Colon (tissue), 2 donors: ENCODE measurements around the gene RAB23.
A peak's percentile ranks its signal among the peaks of the same experiment; 100 is the strongest.

Source experiments
- FAIRE-seq: peaks from 2 replicates; lab custom pipeline; 2012; peaks lifted over from hg19 to GRCh38; lab: Jason Lieb, UNC
- donor health status: control.
- donor health status: control.

Gene RAB23

DNA sequence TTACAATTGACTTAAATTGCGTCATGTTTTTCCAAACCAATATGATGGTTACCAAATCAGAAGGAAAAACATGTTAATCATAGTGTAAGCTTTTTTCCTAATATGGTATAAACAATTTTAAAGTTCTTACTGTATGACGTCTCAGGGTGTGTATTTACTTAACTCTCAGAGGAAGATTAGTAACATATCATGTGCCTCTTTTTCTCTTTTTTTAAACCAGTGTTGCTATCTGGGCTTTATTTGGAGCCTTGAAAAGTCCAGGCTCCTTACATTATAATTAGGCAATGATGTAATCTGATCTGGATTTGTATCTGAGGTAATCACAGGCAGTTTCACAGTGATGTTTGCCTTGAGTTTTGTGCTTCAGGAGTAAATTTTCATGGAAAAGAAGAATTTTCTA, 20.4 kb upstream of the RAB23 start:
- no peak for FAIRE-seq

DNA sequence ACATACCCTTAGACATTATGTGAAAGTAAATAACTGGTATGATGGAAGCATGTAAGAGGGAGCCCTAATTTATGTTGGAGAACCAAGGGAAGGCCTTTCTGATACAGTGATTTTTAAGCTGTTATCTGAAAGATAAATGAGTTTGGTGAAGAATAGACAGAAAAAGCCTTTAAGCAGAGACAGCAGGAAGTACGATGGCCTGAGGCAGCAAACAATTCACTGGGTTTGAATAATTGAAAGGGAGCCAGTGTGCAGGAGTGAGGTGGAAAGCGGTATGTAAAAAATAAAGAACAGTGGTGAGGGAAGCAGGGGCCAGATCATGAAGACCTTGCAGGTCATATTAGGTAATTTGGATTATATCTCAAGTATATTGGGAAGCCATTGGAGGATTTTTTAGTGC, 4.1 kb upstream of the RAB23 start:
- no peak for FAIRE-seq

DNA sequence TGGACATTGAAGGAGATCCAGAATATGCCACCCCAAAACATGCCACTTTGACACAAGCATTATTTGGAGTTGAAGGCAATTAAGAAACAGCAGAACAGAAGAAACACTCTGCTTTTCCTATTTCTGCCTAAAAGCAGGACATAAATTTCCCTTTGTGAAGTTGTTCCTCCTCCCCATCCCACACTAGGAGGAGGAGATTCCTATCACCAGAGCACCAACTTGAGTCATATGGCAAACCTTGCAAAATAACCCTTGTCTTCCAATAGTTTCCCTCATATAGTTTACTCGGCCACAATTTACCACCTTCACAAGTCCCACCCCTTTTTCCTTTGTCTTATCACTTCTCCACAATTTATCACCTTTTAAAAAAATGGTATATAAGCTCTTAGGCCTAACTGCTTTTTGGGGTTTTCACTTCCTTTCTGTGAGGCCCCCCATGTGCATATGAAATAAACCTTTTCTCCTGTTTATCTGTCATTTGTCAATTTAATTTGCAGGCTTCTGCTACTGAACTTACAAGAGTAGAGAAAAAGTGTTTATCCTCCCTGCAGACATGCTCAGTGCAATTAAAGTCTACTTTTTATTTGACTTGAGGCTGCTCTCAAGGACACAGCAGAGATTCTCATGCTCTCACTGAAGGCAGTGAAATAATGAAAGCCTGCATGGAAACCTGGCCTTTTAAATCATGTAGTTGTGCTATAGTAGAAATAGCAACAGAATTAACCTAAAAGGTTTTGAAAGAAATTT, 2.8 kb upstream of the RAB23 start:
- no peak for FAIRE-seq

DNA sequence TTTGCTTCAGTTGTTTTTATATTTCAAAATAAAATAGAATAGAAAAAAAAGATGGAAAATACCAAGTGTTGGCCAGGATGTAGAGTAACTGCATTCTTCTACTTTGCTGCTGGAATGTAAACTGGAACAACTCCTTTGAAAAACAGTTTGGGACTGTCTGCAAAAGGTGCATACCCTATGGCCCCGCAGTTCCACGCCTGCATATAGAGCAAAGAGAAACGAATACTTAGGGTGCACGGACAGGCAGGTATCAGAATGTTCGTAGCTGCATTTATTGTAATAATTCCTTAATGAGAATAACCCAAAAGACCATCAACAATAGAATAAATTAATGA, 603 bp upstream of the RAB23 start:
- no peak for FAIRE-seq

DNA sequence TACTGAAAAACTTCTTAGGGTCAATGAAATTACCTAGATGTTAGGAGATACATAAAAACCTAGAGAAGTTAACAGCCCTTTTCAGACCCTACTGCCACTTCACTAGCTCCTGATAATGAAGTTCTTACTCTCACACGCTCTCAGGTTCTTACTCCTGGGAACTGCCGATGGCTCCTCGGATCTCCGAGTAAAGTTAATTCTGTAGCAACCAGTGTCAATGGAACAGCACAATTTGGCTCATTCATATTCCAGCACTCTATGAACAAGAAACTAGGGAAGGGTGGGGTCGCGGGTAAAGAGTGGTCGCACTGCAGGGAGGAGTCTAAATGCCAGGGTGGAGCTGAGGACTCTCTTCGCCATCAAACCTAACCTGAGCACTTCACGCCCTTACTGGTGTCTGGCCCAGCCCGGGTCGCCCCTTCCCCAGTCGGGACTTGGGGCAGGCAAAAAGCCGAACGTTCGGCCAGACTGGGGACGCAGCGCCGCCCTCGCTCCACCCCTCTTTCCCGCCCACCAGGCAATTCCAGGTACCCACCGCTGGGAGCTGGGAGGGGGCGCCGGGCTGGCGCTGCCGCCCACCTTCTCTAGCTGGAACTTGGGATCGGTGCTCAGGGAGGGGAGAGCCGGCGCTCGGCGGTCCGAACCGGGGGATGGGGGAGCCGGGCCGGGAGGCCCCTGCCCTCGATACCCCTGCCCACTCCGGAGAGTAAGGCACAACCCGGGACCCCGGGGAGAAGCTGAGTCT, 744 bp downstream of the RAB23 start:
- FAIRE-seq = no peak

DNA sequence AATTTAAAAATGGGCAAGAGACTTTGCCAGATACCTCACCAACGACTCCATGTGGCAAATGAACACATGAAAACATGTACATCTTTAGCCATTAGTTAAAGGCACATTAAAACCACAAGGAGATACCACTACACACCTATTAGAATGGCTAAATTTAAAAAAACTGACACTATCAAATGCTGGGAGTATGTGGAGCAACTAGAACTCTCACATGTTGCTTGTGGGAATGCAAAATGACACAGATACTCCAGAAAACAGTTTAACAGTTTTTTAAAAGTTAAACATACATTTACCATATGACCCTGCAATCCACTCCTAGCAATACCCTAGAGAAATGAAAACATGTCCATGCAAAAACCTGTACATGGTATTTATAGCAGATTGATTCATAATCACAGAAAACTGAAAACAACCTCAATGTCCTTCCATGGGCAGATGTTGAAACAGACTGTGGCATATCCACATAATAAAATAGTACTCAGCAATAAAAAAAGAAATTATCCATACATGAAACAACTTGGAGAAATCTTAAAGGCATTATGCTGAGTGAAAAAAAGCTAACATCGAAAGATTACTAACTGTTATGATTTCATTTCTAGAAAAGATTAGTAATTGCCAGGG, 1.9 kb downstream of the RAB23 start:
- no peak for FAIRE-seq

DNA sequence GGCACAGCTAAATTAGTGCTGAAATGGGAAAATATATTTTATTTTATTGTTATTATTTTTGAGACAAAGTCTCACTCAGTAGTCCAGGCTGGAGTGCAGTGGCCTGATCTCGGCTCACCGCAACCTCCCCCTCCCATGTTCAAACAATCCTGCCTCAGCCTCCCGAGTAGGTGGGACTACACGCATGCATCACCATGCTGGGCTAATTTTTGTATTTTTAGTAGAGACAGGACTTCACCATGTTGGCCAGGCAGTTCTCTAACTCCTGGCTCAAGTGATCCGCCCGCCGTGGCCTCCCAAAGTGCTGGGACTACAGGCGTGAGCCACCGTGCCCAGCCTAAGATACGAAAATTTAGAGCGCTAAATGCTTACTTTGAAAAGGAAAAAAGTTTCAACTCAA, 4.8 kb downstream of the RAB23 start:
- FAIRE-seq = no peak

DNA sequence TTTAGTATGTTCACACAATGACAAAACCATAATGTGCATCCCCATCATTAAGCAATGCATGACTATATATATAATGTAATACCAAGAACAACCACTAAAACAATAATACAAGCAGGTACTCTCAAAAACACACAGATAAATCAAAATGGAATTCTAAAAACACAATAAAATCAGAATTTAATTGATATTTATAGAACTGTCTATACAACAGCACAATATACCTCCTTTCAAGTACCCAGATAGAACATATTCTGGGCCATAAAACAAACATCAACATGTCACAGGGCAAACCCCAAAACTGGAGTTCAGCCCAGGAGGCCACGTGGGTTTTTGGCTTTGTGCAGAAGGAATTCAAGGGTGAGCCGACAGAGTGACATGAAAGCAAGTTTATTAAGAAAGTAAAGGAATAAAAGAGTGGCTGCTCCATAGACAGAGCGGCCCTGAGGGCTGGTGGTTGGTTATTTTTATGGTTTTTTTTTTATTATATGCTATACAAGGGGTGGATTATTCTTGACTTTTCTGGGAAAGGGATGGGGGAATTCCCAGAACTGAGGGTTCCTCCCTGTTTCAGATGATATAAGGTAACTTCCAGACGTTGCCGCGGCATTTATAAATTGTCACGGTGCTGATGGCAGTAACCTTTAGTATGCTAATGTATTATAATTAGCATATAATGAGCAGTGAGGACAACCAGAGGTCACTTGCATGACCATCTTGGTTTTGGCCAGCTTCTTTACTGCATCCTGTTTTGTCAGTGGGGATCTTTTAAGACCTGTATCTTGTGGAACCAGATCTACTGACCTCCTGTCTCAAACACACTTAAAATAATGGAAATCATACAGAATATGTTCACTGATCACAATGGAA, 5.6 kb downstream of the RAB23 start:
- FAIRE-seq = no peak

DNA sequence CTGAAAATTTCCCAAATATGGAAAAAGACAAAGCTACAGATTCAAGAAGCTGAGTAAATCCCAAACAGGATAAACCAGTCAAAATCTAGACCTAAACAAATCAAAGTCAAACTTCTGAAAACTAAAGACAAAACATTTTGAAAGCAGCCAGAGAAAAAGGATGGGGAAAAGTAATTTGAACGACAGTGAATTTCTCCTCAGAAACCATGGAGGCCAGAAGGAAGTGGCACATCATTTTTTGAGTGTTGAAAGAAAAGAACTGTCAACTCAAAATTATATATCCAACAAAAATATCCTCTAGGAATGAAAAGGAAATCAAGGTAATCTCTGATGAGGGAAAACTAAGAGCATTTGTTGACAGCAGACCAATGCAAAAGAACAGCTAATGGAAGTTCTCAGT, 6.8 kb downstream of the RAB23 start:
- FAIRE-seq = no peak

DNA sequence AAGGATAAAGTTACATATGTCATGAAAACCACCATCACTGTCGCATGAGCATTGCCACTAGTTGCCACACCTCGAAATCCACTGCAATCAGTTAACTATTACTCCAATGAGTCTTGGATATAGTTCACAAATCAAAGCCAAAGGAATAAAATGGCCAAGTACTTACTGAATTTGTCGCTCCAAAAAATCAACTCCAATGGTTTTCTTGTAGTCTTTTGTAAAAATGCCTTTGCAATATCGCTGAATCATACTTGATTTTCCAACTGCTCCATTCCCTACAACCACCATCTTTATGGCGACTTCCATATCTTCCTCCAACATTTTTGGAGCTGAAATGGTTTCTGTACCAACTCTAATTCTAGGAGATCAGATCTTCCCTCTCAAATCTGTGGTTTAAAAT, 12.0 kb downstream of the RAB23 start:
- no peak for FAIRE-seq

DNA sequence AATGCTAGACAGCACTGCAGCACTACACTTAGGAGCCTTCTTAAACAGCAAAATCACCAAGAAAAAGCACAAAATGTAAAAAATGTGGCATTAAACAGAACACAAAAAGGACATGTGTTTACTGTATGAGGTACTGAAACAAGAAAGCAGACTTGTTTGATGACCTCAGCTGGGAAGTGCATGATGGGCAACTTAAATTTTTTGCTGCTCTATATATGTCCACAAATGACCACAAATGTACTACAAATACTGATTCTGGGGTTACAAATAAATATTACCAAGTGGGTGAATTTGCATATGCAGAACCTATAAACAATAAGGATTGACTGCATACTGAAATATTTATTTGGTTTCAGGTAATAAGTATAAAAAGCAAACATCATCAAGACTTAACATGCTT, 13.1 kb downstream of the RAB23 start:
- FAIRE-seq = peak; percentile 57

DNA sequence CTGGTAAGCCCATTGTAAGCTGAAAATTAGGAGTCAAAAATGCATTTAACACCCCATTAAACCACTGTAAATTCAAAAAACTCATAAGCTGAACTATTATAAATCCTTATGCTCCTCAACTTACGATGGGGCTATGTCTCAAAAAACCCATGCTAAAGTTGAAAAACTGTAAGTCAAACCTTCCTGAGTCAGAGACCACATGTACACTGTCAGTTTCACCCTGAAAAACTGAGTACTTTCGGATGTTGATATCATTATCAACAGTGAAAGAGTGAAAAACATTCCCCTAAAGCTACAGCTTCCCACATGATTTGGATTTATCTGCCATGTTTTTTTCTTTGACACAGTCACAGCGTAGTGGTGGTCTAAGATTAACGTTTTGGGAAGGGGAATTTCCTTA, 14.2 kb downstream of the RAB23 start:
- FAIRE-seq = no peak

DNA sequence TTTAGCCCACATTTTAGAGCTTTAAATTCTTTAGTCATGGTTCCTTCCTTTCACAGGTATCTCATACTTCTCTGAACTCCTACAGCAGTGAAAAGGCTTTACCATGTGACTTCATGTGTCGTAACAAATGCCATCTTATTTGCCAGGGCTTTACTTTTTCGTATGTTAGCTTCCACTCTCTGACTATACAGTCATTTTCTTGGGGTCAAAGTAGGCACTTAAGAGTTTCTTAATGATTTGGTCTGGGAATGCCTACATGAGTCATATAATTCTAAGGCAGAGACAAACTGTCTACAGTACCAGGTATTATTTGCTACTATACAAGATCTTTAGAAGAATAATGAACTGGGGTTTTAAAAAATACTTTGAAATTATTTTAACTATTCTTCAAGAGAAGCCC, 15.0 kb downstream of the RAB23 start:
- FAIRE-seq = no peak

DNA sequence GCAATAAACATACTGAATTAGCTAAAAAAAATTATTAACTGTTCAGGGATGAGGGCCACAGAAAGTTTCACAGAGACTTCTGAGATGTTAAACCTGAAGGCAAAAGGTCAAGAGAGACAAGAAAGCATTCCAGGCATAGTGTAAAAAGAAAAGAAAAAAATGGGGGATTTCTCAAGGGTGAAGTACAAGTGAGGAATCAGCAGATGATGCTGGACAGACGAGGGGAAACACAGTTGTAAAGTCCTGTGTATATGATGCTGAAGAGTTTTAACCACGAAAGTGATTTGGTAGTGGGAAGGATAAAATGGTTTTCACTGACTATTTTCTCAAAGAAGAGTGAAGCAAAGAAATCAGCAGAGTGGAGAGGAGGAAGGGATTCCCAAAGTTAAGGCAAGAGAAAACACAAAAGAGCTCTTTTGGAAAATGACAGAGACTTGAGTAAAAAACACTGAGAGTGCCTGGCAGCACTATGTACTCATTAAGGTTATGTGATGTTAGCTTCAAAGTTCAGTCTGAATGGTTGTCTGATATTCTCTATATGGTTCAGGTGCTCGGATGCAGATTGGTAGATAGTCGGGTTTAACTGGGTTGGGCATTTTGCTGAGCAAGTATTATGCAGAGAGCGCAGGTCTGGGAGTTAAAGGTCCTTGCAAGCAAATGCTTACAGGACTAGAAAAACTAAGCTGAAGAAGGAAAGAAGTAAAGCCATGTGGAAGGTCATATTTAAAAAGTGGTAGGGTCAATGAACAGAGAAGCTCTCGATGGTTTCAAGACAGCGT, 16.4 kb downstream of the RAB23 start:
- FAIRE-seq = no peak

DNA sequence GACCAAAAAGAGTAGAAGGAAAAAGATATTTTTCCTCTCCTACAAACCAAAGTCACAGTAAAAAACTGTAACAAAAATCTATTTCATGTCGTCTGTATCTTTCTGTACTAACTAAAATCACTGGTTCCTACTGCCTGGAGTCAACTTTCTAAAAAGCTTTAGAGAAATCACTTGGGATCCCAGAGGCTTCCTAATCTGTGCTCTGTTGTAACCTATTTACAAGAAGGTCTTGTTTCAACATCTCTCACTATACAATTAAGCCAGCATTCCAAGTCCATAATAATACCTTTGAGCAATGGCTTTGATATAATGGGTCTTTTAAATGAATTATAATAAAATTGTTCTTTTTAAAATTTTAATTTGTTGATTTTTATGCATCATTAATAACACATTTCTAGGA, 20.4 kb downstream of the RAB23 start:
- FAIRE-seq = no peak

DNA sequence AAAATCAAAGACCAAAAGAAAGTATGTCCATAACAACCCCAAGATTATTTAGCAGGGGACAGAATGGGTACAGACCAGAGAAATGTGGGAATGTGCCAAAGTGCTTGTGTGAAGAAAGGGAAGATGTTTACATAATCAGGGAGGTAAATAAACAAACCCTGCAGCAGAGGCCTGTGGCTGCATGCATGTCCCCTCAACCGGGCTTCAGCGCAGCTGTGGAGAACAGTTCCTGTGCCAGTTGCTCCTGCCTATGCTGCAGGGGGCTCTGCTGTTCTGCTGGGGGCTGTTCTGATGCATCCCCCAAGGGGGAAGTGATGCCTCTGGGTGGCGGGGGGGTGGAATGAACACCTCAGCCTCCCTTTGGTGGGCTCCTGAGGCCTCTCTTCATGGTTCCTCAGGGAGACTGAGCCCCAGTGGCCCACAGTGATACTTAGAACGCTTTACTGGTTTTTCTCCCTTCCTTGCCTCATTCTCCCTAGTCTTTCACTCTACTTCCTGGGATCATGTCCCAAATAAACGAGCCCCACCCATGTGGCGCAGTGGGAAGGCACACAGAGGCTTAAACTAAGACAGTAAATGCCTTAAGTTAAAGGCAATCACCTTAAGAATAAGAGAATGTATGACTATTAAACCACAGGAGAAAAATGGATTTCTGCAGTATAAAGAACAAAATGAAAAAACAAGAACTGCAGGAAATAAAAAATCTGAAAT, 23.0 kb downstream of the RAB23 start:
- no peak for FAIRE-seq

DNA sequence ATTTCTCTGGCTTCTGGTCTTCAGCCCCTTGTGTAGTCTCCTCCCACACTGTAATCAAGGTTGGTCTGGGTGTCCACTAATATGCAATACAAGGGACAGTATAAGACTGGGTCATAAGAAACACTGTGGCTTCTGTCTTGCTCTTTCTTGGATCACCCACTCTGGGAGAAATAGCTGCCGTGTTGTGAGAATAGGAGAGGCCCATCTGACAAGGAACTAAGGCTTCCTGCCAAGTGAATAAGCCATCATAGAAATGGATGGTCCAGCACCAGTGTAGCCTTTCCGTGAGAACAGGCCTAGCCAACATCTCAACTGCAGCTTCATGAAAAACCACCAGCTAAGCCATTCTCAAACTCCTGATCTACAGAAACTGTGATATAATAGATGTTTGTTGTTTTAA, 26.6 kb downstream of the RAB23 start:
- FAIRE-seq = no peak

DNA sequence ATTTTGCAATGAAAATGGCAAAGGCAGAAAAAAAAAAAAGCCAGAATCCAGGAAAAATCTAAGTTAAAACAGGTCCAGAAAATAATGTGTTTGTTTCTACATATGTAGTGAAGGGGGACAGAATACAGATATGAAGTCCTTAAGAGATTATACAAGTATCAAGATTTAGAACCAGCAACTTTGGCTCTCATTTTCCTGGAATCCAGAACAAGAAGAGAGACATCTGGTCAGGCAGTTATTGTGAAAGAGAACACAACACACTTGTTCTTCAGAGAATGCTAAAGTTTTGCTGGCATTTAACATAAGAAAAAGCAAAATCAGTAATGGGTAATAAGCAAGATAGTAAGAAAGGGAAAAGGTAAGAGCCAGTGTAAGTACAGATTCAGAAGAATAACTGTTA, 28.9 kb downstream of the RAB23 start:
- no peak for FAIRE-seq

DNA sequence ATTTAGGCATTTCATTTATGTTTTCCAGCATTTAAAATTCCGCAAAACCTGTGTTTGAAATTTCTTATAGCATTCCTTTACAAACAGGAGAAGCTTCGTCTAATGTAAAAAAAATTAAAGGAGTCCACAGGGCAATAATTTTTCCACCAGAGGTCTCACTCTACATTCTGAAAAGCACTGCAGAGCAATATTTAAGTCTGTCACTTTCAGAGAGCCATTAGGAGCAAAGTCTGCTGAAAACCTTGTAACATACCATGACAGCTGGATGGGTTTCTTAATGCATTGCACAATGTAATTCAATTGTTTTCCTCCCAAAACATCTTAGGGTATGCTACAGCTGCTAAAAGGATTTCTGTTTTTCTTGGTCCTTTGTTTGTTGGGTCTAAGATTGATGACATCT, 32.0 kb downstream of the RAB23 start:
- FAIRE-seq = no peak

DNA sequence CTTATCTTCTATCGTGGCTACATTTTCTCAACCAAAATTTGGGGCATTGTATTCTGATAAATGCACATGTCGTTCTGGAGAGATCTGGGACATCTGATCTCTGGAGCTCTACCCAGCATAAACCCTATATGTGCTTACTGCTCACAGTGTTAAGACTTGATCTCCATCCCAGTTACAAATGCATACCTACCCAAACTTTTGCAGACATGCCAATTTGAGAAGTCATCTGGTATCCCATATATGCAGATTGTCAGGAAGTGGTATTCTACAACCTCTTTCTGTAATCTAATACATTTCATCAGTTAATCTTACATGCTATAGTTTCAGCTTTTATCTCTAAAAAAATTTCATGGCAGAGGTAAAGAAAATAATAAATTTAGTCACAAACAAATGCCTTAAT, 38.8 kb downstream of the RAB23 start:
- no peak for FAIRE-seq

DNA sequence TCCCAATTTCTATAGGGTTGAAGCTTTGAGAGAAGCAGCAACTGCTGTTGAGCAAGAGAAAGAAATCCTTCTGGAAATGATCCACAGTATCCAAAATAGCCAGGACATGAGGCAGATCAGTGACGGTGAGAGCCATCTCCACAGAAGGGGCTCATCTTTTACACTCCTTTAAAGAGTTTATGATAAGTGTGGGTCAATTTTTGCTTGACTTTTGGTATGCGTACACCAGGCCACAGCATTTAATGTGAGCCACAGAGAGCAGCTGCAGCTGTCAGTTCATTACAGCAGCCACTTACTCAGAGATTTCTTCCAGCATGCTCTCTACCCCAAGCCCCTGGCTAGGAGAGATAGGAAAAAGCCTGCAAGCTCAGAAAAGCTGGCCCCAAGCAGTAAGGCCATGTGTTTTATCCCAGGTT, 40.1 kb downstream of the RAB23 start:
- FAIRE-seq = no peak
